AG04449 (cell line): ENCODE measurements around the gene KRT28.
"Not testable (repeated sequence)": the region's sequence is repeated elsewhere in the genome, so short reads cannot be mapped to it uniquely, and the experiment has no call there.

Experiments used
- CTCF ChIA-PET: fragments of 350-600 bp; formaldehyde crosslinking; extraction: SDS; loops from one replicate; lab custom pipeline; 2021; ENCODE audit warnings: antibody characterized with exemption; lab: Yijun Ruan, JAX
- POLR2A ChIA-PET: fragments of 400-600, 350-600 bp; formaldehyde crosslinking; extraction: SDS; loops from one replicate; lab custom pipeline; 2020; ENCODE audit warnings: antibody characterized with exemption, inconsistent platforms; lab: Yijun Ruan, JAX
- DNase-seq: peaks from one replicate; pipeline ENCODE4 v3.0.0-alpha.2; 2010; ENCODE audit warnings: low read depth, low spot score
- H3K4me3 ChIP-seq: 2 replicates; pipeline ENCODE4 v1.5.1; 2011; ENCODE audit warnings: low read depth, mild to moderate bottlenecking, control low read depth, low read length
- CTCF ChIP-seq: IDR thresholded peaks from one replicate; pipeline ENCODE4 v1.5.1; 2011; ENCODE audit warnings: mild to moderate bottlenecking, moderate library complexity, low read length, control low read depth, inconsistent platforms; ENCODE audit not compliant: insufficient read depth; ENCODE audit errors: missing control alignments

Gene KRT28

GRCh38 chr17:40817103-40817682 lies 17.4 kb upstream of the KRT28 start:
- no peak overlapping the region for H3K4me3 ChIP-seq
- ChIA-PET POLR2A (no interaction called here), CTCF (interaction anchor here (1.1 to 4.1 kb wide), 5 partner anchors 14 to 849 kb away, joined by 3 to 26 read pairs (median 6); no protein-coding TSS in a partner anchor)
- DNase-seq = no peak
- no peak for TF ChIP-seq CTCF

GRCh38 chr17:40816569-40816968 lies 16.8 kb upstream of the KRT28 start:
- TF ChIP-seq CTCF = no peak
- POLR2A ChIA-PET = no interaction called here
- CTCF ChIA-PET = interaction anchor here (1.1 to 4.1 kb wide), 6 partner anchors 13 to 850 kb away, joined by 3 to 26 read pairs (median 7); no protein-coding TSS in a partner anchor
- no peak overlapping the region for H3K4me3 ChIP-seq
- no peak for DNase-seq

DNA sequence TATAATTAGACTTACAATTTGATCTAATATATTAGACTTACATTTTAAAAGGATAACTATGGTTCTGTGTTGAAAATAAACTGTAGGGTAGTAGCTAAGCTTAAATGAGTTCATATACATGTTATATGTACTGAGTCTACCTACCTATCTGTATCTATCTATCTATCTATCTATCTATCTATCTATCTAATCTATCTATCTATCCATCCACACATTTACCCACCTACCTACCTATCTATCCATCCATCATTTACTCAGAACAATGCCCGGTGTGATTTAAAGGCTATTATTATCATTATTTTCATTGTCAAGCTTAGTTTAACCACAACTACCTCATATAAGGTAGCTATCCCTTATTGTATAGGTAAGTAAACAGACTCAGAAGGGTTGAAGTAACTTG lies 15.6 kb upstream of the KRT28 start:
- CTCF ChIA-PET = interaction anchor here (0.8 to 2.8 kb wide), 10 partner anchors 9 to 851 kb away, joined by 3 to 22 read pairs (median 4); no protein-coding TSS in a partner anchor
- POLR2A ChIA-PET = no interaction called here
- no peak for DNase-seq
- H3K4me3 ChIP-seq = no peak overlapping the region
- no peak for TF ChIP-seq CTCF

DNA sequence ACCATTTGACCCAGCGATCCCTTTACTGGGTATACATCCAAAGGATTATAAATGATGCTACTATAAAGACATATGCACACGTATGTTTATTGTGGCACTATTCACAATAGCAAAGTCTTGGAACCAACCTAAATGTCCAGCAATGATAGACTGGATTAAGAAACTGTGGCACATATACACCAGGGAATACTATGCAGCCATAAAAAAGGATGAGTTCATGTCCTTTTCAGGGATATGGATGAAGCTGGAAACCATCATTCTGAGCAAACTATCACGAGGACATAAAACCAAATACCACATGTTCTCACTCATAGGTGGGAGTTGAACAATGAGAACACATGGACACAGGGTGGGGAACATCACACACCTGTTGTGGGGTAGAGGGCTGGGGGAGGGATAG lies 14.9 kb upstream of the KRT28 start:
- DNase-seq, POLR2A ChIA-PET, H3K4me3 ChIP-seq: not testable (repeated sequence)
- CTCF ChIA-PET = interaction anchor here (1.2 to 2.8 kb wide), 4 partner anchors 12 to 851 kb away, joined by 3 to 22 read pairs (median 4); no protein-coding TSS in a partner anchor

DNA sequence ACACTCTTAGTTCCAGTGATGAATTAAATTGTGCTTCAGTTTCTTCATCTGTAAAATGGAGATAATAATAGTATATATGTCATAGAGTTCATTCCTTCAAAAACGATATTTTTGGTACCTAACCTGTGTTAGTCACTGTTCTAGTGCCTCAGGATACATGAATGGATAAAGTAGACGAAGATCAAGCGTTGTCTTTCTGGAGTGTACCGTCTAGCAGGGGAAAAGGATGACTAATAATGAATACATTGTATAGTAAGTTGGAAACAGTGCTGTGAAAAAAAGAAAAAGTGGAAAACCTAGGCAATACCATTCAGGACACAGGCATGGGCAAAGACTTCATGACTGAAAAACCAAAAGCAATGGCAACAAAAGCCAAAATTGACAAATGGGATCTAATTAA lies 14.0 kb upstream of the KRT28 start:
- ChIA-PET POLR2A (no interaction called here), CTCF (interaction anchor here (2.8 kb wide), 1 partner anchor 849 kb away, joined by 22 read pairs; no protein-coding TSS in a partner anchor)
- no peak for DNase-seq
- TF ChIP-seq CTCF = no peak
- no peak overlapping the region for H3K4me3 ChIP-seq

DNA sequence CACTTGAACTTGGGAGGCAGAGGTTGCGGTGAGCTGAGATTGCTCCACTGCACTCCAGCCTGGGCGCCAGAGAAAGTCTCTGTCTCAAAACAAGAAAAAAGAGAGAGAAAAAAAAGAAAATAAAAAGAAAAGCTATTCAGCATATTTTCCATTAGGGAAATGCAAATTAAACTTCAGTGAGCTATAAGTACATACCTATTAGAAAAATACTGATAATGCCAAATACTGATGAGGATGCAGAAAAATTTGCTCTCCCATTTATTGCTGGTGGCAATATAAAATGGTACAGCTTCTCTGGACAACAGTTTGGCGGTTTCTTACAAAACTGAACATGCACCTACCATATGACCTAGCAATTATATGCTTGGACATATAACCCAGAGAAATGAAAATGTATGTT lies 12.9 kb upstream of the KRT28 start:
- ChIA-PET CTCF (interaction anchor here (0.5 to 12.5 kb wide), 4 partner anchors 9 to 1213 kb away, joined by 3 to 325 read pairs (median 6); no protein-coding TSS in a partner anchor), POLR2A (no interaction called here)
- no peak for DNase-seq
- TF ChIP-seq CTCF = no peak
- H3K4me3 ChIP-seq = no peak overlapping the region
